Measurements from ENCODE around the gene ATG7.
"Not testable (repeated sequence)": the region's sequence is repeated elsewhere in the genome, so short reads cannot be mapped to it uniquely, and the experiment has no call there.

ATG7 gene

DNA sequence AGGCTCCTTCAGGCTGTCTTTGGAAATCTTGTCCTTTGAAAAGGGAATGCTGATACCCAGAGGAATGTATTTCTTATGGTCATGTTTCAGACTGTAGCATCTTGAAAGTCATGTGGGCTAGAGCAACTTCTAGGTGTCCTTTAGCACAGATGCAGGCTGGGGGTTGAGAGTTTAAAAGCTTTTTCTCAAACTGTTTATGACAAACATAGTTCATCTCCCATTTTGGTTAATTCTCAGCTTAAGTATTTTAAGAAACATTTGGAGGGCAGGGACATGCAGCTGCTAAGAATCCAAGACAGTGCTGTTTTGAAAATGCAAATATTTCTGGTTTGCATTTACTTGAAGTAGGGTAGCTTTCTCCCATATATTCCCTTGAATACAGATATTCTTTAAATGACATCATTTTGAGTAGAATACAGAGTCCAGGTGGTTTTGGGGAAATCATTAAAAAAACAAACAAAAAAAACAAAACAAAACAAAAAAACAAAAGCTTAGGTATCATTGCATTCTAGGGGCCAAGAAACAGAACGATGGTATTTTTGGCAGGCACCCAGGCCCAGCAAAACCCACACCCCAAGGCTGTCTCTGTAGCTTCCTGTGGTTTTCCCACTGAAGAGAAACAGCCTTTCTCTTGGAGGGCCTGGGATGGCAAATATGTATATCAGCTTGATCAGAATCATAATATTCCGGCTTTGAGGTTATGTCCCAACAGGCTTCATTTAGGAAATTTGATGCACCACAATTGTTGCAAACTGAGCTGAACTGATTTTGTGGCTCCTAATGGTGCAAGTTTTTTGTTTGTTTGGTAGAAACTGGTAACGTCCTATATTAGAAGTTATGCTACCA, 120.0 kb downstream of the ATG7 start:
- no peak for DNase-seq

GRCh38 chr3:11392860-11393114, 120.6 kb downstream of the ATG7 start:
- DNase-seq = no peak

- DNase-seq = no peak
Observed at GRCh38 chr3:11393401-11393800, 121.2 kb downstream of the ATG7 start.

DNA sequence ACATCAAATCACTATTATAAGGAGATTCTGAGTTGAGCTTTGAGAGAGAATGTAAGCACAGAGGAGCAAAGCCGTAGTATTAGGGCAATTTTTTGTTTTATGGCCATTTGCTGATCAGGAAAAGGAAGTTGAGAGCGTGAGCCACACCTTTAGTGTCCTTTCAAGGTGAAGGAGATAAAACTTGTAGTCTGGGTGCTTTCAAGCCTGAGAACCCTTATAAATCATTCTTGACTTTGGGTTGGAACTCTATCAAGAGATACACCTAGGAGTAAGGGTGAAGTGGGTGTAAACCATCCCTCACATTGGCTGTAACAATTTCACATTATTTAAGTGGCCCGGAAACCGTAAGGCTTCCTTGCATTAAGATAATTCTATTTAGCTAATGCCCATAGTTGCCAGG, 122.2 kb downstream of the ATG7 start:
- no peak for DNase-seq

DNA sequence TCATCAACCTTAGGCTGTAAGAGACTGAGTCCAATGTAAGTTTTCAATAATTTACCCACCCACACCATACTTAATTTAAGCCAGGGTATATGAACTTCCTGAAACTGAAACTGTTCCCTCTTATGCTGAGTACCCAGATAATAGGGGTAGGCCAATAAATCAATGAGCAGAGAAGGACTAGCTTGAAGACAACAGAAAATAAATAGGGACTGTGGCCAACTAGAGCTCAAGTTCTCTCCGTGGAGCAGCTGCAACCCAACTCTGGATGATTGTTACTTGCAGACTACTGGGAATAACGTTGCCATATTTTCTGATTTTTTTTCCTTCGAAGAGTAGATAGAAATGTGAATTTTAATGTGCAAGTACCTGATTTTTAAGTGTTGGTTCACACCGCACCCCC, 128.0 kb downstream of the ATG7 start:
- no peak for DNase-seq

DNA sequence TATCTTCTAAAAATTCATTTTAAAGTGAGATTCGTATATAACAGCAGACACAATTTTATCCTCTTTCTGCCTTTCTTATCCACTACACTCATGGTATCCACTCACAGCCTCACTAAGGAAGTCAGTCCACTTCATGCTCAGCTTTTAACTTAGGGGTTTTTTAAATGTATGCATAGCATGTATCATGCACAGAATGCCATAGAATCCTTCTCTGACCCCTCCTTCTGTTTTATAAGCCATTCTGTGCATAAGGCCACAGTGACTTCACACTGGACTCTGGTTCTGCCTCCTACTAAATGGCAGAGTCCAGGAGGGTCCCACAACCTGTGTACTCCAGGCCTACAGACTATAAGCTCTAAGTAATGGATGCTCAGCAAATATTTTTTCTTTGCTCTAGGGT, 129.2 kb downstream of the ATG7 start:
- DNase-seq = no peak

DNA sequence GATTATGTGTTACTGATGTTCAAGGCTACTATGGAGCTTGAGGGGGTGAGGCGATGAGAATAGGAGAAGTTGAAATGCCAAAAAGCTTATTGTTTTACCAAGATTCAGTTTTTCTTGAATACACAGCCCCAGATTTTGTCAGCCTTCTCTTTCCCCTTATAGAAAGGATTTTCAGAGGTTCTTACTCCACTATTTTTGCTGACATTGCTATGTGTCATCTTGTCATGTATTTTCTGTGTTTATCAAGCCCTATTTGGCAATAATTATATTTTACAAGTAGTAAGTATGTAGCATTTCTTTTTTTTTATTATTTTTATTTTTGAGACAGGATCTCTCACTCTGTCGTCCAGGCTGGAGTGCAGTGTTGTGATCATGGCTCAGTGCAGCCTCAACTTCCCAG, 133.1 kb downstream of the ATG7 start:
- DNase-seq = no peak

DNA sequence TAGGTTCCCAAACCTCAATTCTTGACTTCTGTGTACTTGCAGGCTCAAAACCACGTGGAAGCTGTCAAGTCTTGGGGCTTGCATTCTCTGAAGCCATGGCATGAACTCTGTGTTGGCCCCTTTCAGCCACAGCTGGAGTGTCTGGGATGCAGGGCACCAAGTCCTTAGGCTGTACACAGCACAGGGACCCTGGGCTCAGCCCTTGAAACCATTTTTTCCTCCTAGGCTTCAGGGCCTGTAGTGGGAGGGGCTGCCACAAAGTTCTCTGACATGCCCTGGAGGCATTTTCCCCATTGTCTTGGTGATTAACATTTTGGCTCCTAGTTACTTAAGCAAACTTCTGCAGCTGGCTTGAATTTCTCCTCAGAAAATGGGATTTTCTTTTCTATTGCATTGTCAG, 135.4 kb downstream of the ATG7 start:
- no peak for DNase-seq

GRCh38 chr3:11408324-11408859, 136.2 kb downstream of the ATG7 start:
- not testable (repeated sequence) for DNase-seq

- no peak for DNase-seq
Observed at GRCh38 chr3:11410564-11410963, 138.4 kb downstream of the ATG7 start.

- no peak for DNase-seq
Observed at GRCh38 chr3:11411956-11412355, 139.8 kb downstream of the ATG7 start.

- no peak for DNase-seq
Observed at GRCh38 chr3:11413071-11413470, 140.9 kb downstream of the ATG7 start.

GRCh38 chr3:11415099-11415498, 142.9 kb downstream of the ATG7 start:
- DNase-seq = no peak

- DNase-seq = no peak
Observed at GRCh38 chr3:11420066-11420465, 147.9 kb downstream of the ATG7 start.

- no peak for DNase-seq
Observed at GRCh38 chr3:11422291-11422690, 150.1 kb downstream of the ATG7 start.

GRCh38 chr3:11423868-11424267, 151.7 kb downstream of the ATG7 start:
- DNase-seq = no peak

DNA sequence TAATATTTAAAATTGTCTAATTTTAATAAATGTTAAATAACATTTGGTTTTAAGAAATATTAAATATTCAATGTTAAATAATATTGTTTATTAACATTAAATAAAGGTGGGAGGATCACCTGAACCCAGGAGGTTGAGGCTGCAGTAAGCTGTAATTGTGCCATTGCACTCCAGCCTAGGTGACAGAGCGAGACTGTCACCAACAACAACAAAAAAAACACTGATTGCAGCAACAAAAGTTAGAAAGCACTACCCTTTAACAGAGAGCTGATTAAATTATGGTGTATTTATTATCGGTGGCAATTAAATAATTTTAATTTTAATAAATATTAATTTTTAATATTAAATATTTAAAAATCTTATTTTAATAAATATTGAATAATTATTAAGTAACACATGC, 152.1 kb downstream of the ATG7 start:
- DNase-seq = no peak

- no peak for DNase-seq
Observed at GRCh38 chr3:11430207-11430606, 158.0 kb downstream of the ATG7 start.

DNA sequence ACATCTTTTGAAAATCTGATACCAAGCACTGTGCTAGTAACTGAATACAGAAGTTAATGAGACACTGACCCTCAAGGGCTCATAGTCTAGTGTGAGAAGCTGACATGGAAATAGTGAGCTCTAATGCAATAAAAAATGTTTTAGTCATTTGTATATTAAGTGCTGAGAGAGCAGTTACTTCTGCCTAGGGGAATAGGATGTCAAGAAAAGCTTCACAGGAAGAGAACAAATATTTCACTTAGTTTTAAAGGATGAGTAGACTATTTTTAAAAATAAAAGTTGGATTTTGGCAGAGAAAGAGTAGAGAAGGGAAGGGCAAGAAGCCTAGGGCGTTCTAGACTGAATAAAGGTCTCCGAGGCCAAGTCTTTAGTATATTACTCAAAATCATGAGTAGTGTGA, 158.4 kb downstream of the ATG7 start:
- no peak for DNase-seq

DNA sequence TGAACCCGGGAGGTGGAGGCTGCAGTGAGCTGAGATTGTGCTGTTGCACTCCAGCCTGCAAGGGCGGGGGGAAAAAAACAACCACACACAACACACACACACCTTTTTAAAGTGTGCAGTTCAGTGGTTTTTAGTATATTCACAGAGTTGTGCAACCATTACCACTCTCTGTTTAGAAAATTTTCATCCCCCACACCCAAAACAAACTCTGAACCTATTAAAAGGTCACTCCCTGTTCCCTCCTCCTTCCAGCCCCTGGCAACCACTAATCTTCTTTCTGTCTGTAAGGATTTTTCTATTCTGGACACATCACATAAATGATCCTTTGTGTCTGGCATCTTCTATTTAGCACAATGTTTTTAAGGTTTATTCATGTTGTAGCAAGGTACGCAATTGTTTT, 159.1 kb downstream of the ATG7 start:
- no peak for DNase-seq

DNA sequence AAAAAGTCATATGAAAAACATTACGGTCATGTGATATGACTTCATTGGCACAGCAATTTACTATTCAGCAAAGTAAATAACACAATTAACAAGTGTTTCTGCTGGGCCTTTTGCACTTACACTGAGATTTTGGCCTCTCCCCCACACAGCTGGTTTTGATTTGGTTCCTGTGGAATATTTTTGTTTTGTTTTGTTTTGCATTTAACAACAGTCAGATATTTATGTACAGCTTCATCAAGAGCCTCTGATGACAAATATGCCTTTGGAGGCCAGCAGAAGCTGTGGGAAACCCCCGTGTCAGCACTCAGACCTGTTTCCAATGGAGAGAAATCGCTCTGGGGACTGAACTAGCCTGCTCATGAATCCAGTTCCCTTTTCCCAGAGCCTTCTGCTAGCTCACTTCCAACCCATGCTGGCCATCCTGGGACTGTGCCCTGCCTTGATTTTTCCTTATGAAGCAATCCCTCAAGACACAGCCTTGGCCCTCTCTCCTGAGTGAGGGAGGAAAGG, 161.9 kb downstream of the ATG7 start:
- no peak for DNase-seq

DNA sequence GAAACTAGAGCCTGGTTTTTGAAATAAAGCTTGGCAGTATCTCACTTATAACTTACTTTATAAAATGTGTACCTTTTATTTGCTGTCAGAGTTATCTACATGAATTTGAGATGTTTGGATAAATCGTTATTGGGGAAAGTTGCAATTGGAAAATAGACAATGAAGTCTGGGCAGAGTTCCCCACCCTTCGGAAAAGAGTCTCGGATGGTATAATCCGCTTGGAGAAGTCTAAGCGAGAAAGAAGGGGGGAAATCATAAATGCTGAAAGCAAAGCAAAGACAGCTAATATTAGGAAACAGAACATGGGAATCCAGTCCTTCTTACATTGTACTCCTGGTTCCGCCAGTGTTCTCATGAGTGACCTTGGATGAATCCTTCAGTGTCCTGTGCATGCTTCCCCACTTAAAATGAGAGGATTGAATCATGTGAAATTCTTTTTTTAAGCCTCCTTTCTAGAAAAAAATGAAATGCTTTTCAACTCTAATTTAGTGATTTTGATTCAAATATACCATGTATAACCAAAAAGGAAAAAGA, 162.4 kb downstream of the ATG7 start:
- no peak for DNase-seq

- DNase-seq = no peak
Observed at GRCh38 chr3:11435440-11436165, 163.4 kb downstream of the ATG7 start.

GRCh38 chr3:11436775-11437174, 164.6 kb downstream of the ATG7 start:
- DNase-seq = no peak

Data from NCI-H2081 (cell line).